Esophagus squamous epithelium (tissue), 4 donors: ENCODE results near the gene LCE4A.

ENCODE experiments used
- CTCF ChIP-seq, 6 experiments: fragments of 450-650 bp in 4 of 6; fragments of 200-600 bp in 2 of 6; sonication (generic) in 2 of 6; IDR thresholded peaks; one replicate each; pipeline ENCODE4 v1.5.1; 2016 to 2019; ENCODE audit warnings: antibody characterized with exemption in 6 of 6, mild to moderate bottlenecking in 4 of 6, moderate library complexity in 4 of 6
- POLR2A ChIP-seq, 4 donors: fragments of 450-650 bp; IDR thresholded peaks; one replicate each; pipeline ENCODE4 v1.6.1; 2017; ENCODE audit warnings: antibody characterized with exemption in 4 of 4, mild to moderate bottlenecking in 4 of 4, moderate library complexity in 3 of 4

- TF ChIP-seq CTCF (IDR thresholded peaks at IDR 0.05), result no peak
- no peak for TF ChIP-seq POLR2A (IDR thresholded peaks at IDR 0.05)
Observed at GRCh38 chr1:152745765-152746444, 37.9 kb downstream of the LCE4A start.
